ENCODE measurements around the gene ETNK2. TPM values are rescaled to one million over a fixed set of nuclear protein-coding genes. Genes with fewer than 3 reads are reported as not detected.

ETNK2 gene
- total and polyA plus RNA-seq, 2 donors (not counting 1 experiment from before 2014, with no cell fraction given), result 0.49 to 2.8 TPM

DNA sequence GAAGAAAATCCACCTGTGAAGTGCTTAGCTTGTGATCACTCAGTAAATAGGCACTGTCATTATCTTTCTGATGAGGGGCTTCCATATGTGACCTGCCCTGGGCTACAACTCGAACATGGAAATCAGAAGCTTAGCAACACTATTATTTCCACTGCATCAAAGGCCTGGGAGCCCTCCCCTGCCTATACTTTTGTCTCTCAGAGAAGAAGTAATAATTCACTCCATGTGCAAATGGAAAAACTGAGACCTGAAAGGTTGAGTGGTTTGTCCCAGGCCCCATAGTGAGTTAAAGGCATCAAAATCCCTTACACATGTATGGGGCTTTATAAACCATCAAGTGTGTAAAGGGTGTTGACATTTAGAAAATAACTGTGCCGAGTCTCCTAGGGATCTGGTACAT, 58.1 kb downstream of the ETNK2 start:
- ATAC-seq (ENCODE audit: low read depth) (no peak), DNase-seq (no peak)
- Histone ChIP-seq H4K20me1 (ENCODE audit: control insufficient read depth, insufficient read depth, low read length, poor library complexity, severe bottlenecking) (no peaks in the 10 kb centered on the region), H3K4me2 (replicated peaks; ENCODE audit: low read depth, low read length, poor library complexity, severe bottlenecking) (no peak overlapping the region), H3K4me1 (ENCODE audit: control insufficient read depth in 2 of 2, insufficient read depth in 2 of 2, low read length in 2 of 2) (no peaks in the 10 kb centered on the region), H3K79me2 (ENCODE audit: control insufficient read depth, insufficient read depth, low read length) (no peaks in the 10 kb centered on the region), H3K4me3 (ENCODE audit: control extremely low read depth in 1 of 5, extremely low read depth in 1 of 5, insufficient read depth in 1 of 5, low read depth in 2 of 5, low read length in 4 of 5) (no peak overlapping the region), H3K9me3 (ENCODE audit: control extremely low read depth in 1 of 3, control insufficient read depth in 2 of 3, insufficient read depth in 1 of 3, low read length in 2 of 3) (no peaks in the 10 kb centered on the region), H2AFZ (ENCODE audit: insufficient read depth, low read depth, low read length, poor library complexity, severe bottlenecking) (no peak overlapping the region), H3K36me3 (replicated peaks in 1 of 2; ENCODE audit: control extremely low read depth in 1 of 2, control insufficient read depth in 1 of 2, extremely low read depth in 1 of 2, insufficient read depth in 2 of 2, low read length in 1 of 2) (no peaks in the 10 kb centered on the region), H3K27me3 (replicated peaks in 1 of 4; ENCODE audit: control extremely low read depth in 1 of 4, control insufficient read depth in 3 of 4, insufficient read depth in 4 of 4, low read length in 3 of 4) (peaks cover 0 to 2% (median 0%) of the 10 kb centered on the region in 4 experiments), H3K9ac (ENCODE audit: low read length) (no peak overlapping the region), H3K27ac (ENCODE audit: low read length in 2 of 2) (no peak overlapping the region)
- intact Hi-C loops (cut with micrococcal nuclease), result no loop called here
- ChIA-PET CTCF (interaction anchor here (1.0 kb wide), 1 partner anchor 35 kb away, joined by 3 read pairs; no protein-coding TSS in a partner anchor), POLR2A (no interaction called here)
- 100% methylated on average over 1 of the region's 2 CpGs for WGBS (ENCODE audit: insufficient coverage)
- TF ChIP-seq EZH2 (IDR thresholded peaks at IDR 0.05; ENCODE audit: borderline replicate concordance, insufficient read depth, low read depth, low read length, poor library complexity, severe bottlenecking), result no peak
- TF ChIP-seq, protein P1, sequence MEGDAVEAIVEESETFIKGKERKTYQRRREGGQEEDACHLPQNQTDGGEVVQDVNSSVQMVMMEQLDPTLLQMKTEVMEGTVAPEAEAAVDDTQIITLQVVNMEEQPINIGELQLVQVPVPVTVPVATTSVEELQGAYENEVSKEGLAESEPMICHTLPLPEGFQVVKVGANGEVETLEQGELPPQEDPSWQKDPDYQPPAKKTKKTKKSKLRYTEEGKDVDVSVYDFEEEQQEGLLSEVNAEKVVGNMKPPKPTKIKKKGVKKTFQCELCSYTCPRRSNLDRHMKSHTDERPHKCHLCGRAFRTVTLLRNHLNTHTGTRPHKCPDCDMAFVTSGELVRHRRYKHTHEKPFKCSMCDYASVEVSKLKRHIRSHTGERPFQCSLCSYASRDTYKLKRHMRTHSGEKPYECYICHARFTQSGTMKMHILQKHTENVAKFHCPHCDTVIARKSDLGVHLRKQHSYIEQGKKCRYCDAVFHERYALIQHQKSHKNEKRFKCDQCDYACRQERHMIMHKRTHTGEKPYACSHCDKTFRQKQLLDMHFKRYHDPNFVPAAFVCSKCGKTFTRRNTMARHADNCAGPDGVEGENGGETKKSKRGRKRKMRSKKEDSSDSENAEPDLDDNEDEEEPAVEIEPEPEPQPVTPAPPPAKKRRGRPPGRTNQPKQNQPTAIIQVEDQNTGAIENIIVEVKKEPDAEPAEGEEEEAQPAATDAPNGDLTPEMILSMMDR (IDR thresholded peaks at IDR 0.05), result no peak
- Mint-ChIP-seq H3K27ac (no peak overlapping the region), H3K4me1 (no peaks in the 10 kb centered on the region), H3K27me3 (peaks cover 18% of the 10 kb centered on the region), H3K4me3 (no peak overlapping the region), H3K9me3 (ENCODE audit: insufficient read depth) (no peaks in the 10 kb centered on the region)

DNA sequence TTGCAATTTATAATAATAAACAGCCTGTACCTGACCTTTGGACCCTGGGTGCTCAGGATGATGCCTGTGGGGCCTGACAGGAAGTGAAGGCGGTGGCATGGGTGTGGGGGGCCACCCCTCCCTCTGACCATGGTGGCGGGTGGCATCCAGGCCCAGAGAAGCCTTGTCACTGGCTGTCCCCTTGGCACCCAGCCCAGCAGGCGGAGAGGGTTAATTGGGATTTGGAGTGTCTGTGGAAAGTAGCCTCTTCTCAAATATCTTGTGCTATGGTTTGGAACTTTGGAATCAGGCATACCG, 58.5 kb downstream of the ETNK2 start:
- ChIA-PET CTCF (interaction anchor here (1.0 kb wide), 1 partner anchor 36 kb away, joined by 3 read pairs; no protein-coding TSS in a partner anchor), POLR2A (no interaction called here)
- ATAC-seq (ENCODE audit: low read depth) (no peak), DNase-seq (no peak)
- H3K27ac ChIP-seq (ENCODE audit: low read length in 2 of 2), result no peak overlapping the region
- no peaks in the 10 kb centered on the region for H3K9me3 Mint-ChIP-seq (ENCODE audit: insufficient read depth)
- no peaks in the 10 kb centered on the region for H3K36me3 ChIP-seq (replicated peaks in 1 of 2; ENCODE audit: control extremely low read depth in 1 of 2, control insufficient read depth in 1 of 2, extremely low read depth in 1 of 2, insufficient read depth in 2 of 2, low read length in 1 of 2)
- H3K4me3 Mint-ChIP-seq, result no peak overlapping the region
- 60% methylated on average over 1 of the region's 4 CpGs for WGBS (ENCODE audit: insufficient coverage)
- H3K4me3 ChIP-seq (ENCODE audit: control extremely low read depth in 1 of 5, extremely low read depth in 1 of 5, insufficient read depth in 1 of 5, low read depth in 2 of 5, low read length in 4 of 5), result no peak overlapping the region
- no peak overlapping the region for H3K27ac Mint-ChIP-seq
- no peaks in the 10 kb centered on the region for H3K4me1 ChIP-seq (ENCODE audit: control insufficient read depth in 2 of 2, insufficient read depth in 2 of 2, low read length in 2 of 2)
- H3K9me3 ChIP-seq (ENCODE audit: control extremely low read depth in 1 of 3, control insufficient read depth in 2 of 3, insufficient read depth in 1 of 3, low read length in 2 of 3), result no peaks in the 10 kb centered on the region
- H3K4me2 ChIP-seq (replicated peaks; ENCODE audit: low read depth, low read length, poor library complexity, severe bottlenecking), result no peak overlapping the region
- no peak overlapping the region for H3K9ac ChIP-seq (ENCODE audit: low read length)
- no peaks in the 10 kb centered on the region for H3K4me1 Mint-ChIP-seq
- peaks cover 0 to 2% (median 0%) of the 10 kb centered on the region in 4 experiments for H3K27me3 ChIP-seq (replicated peaks in 1 of 4; ENCODE audit: control extremely low read depth in 1 of 4, control insufficient read depth in 3 of 4, insufficient read depth in 4 of 4, low read length in 3 of 4)
- H4K20me1 ChIP-seq (ENCODE audit: control insufficient read depth, insufficient read depth, low read length, poor library complexity, severe bottlenecking), result no peaks in the 10 kb centered on the region
- H3K27me3 Mint-ChIP-seq, result peaks cover 15% of the 10 kb centered on the region
- no peaks in the 10 kb centered on the region for H3K79me2 ChIP-seq (ENCODE audit: control insufficient read depth, insufficient read depth, low read length)
- H2AFZ ChIP-seq (ENCODE audit: insufficient read depth, low read depth, low read length, poor library complexity, severe bottlenecking), result no peak overlapping the region
- intact Hi-C loops (cut with micrococcal nuclease), result no loop called here
- TF ChIP-seq, protein P1 (IDR thresholded peaks at IDR 0.05), result no peak
- no peak for TF ChIP-seq EZH2 (IDR thresholded peaks at IDR 0.05; ENCODE audit: borderline replicate concordance, insufficient read depth, low read depth, low read length, poor library complexity, severe bottlenecking)
